Stimulated activated CD4-positive, alpha-beta T cell treated with anti-CD3 and anti-CD28 coated beads, Interleukin-15, amount 100 ng/mL, for 1 hour (primary cell): Measurements from ENCODE around the gene ASPG.

ENCODE experiments used
- DNase-seq, 2 donors: peaks; one replicate each; pipeline ENCODE4 v3.0.0-alpha.2; 2020; ENCODE audit warnings: low read depth in 1 of 2, low spot score in 1 of 2

ASPG gene

GRCh38 chr14:104075530-104076151 is 9.9 kb upstream of the ASPG start:
- DNase-seq = no peak

- no peak for DNase-seq
These were observed 8.8 kb upstream of the ASPG start for GRCh38 chr14:104076743-104077142.

GRCh38 chr14:104078031-104078455 is 7.5 kb upstream of the ASPG start:
- DNase-seq = peak; percentile 68 to 70

- no peak for DNase-seq
These were observed 4.9 kb upstream of the ASPG start for GRCh38 chr14:104080376-104081260.

- no peak for DNase-seq
These were observed 4.2 kb upstream of the ASPG start for GRCh38 chr14:104081261-104081835.

- DNase-seq = no peak
These were observed 3.5 kb upstream of the ASPG start for GRCh38 chr14:104081951-104082464.

- DNase-seq = no peak
These were observed 2.7 kb upstream of the ASPG start for GRCh38 chr14:104082807-104083206.

GRCh38 chr14:104084251-104085002 is 1.1 kb upstream of the ASPG start:
- no peak for DNase-seq

- no peak for DNase-seq
These were observed 345 bp downstream of the ASPG start for GRCh38 chr14:104085889-104086201.

GRCh38 chr14:104086210-104086660 is 735 bp downstream of the ASPG start:
- DNase-seq = no peak

GRCh38 chr14:104086661-104087461 is 1.4 kb downstream of the ASPG start:
- DNase-seq = no peak

GRCh38 chr14:104087505-104087904 is 2.0 kb downstream of the ASPG start:
- no peak for DNase-seq

- DNase-seq = no peak
These were observed 2.7 kb downstream of the ASPG start for GRCh38 chr14:104087981-104088850.

- DNase-seq = no peak
These were observed 4.7 kb downstream of the ASPG start for GRCh38 chr14:104090071-104090748.

GRCh38 chr14:104091061-104091926 is 5.8 kb downstream of the ASPG start:
- DNase-seq = no peak

- no peak for DNase-seq
These were observed 6.6 kb downstream of the ASPG start for GRCh38 chr14:104091927-104092771.

- DNase-seq = no peak
These were observed 7.4 kb downstream of the ASPG start for GRCh38 chr14:104092931-104093365.
